Vagina (tissue), 2 donors: Measurements from ENCODE around the gene SIRPA.

Experiments used
- POLR2A ChIP-seq, 2 donors: fragments of 450-650 bp; IDR thresholded peaks; one replicate each; pipeline ENCODE4 v1.6.1; 2017; ENCODE audit warnings: antibody characterized with exemption in 2 of 2, mild to moderate bottlenecking in 2 of 2, moderate library complexity in 2 of 2
- POLR2AphosphoS5 ChIP-seq, 2 donors: sonication (generic); formaldehyde crosslinking; IDR thresholded peaks; one replicate each; pipeline ENCODE4 v1.9.0; 2017; ENCODE audit warnings: antibody characterized with exemption in 2 of 2, mild to moderate bottlenecking in 2 of 2, low read depth in 1 of 2; ENCODE audit not compliant: insufficient read depth in 1 of 2
- TF ChIP-seq, protein P1 (sequence below), 3 experiments: fragments of 450-650 bp in 2 of 3; fragments of 200-600 bp in 1 of 3; sonication (generic) in 1 of 3; IDR thresholded peaks; one replicate each; pipeline ENCODE4 v1.5.1; 2017 to 2019; ENCODE audit warnings: antibody characterized with exemption in 3 of 3, mild to moderate bottlenecking in 2 of 3, moderate library complexity in 2 of 3

DNA sequence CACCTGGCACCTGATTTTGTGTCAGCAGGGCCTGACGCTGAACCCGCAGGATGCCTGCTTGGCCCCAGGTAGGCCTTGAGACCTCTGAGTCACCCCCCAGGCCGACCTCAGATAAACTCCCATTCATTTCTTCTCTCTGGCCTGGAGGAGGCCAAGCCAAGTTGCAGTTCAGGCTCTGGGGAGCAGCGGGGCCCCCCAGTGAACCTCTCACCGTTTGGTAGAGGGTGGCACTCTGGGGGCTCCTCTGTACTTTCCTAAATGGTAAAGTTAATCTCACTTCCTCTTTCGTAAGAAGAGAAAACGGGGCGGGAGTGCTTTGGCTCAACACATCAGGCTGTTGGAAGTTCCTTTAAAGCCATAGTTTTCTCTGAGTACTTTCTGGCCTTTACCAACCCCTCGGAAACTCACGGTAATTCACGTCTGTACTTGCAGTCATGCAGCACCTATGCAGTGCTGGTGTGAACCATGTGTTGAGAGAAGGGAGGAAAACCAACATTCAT, 2.8 kb downstream of the SIRPA start:
- TF ChIP-seq, protein P1, sequence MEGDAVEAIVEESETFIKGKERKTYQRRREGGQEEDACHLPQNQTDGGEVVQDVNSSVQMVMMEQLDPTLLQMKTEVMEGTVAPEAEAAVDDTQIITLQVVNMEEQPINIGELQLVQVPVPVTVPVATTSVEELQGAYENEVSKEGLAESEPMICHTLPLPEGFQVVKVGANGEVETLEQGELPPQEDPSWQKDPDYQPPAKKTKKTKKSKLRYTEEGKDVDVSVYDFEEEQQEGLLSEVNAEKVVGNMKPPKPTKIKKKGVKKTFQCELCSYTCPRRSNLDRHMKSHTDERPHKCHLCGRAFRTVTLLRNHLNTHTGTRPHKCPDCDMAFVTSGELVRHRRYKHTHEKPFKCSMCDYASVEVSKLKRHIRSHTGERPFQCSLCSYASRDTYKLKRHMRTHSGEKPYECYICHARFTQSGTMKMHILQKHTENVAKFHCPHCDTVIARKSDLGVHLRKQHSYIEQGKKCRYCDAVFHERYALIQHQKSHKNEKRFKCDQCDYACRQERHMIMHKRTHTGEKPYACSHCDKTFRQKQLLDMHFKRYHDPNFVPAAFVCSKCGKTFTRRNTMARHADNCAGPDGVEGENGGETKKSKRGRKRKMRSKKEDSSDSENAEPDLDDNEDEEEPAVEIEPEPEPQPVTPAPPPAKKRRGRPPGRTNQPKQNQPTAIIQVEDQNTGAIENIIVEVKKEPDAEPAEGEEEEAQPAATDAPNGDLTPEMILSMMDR (IDR thresholded peaks at IDR 0.05) = no peak
- TF ChIP-seq POLR2A (IDR thresholded peaks at IDR 0.05) (no peak), POLR2AphosphoS5 (IDR thresholded peaks at IDR 0.05; ENCODE audit: insufficient read depth in 1 of 2, low read depth in 1 of 2) (no peak)
